ENCODE results near the gene LYL1. TPM values are rescaled to one million over a fixed set of nuclear protein-coding genes. Genes with fewer than 3 reads are reported as not detected.

The LYL1 gene
- total and polyA plus RNA-seq, 2 donors (not counting 1 experiment from before 2014, with no cell fraction given): 112 to 125 TPM

DNA sequence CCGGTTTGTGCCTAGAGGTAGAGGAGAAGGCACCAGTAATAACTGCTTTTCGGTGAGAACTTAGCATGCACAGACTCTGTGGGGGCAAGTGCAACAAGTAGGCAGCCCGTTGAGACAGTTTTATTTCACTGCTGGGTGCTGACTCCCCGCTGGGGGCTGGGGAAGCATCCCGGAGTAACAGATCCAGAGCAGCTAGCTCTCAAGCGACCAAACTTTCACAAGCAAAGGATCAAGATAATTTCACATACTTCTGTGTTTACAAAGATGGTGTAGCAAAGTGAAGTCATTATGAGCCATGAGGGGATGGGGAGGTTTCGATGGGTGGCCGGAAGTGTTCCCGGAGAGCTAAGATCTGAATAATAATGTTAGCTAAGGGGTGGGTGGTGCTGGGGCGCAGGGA is 18.2 kb upstream of the LYL1 start:
- intact Hi-C loops (cut with micrococcal nuclease): no loop called here
- Mint-ChIP-seq H3K4me1 (peaks cover 48% of the 10 kb centered on the region), H3K4me3 (peak overlapping the region; percentile 41), H3K9me3 (ENCODE audit: insufficient read depth) (no peaks in the 10 kb centered on the region), H3K27ac (no peak overlapping the region), H3K27me3 (no peaks in the 10 kb centered on the region)
- Histone ChIP-seq H3K4me2 (replicated peaks; ENCODE audit: low read depth, low read length, poor library complexity, severe bottlenecking) (no peak overlapping the region), H3K9ac (ENCODE audit: low read length) (no peak overlapping the region), H3K27me3 (replicated peaks in 1 of 4; ENCODE audit: control extremely low read depth in 1 of 4, control insufficient read depth in 3 of 4, insufficient read depth in 4 of 4, low read length in 3 of 4) (no peaks in the 10 kb centered on the region), H3K4me3 (ENCODE audit: control extremely low read depth in 1 of 5, extremely low read depth in 1 of 5, insufficient read depth in 1 of 5, low read depth in 2 of 5, low read length in 4 of 5) (no peak overlapping the region), H3K27ac (ENCODE audit: low read length in 2 of 2) (no peak overlapping the region), H3K9me3 (ENCODE audit: control extremely low read depth in 1 of 3, control insufficient read depth in 2 of 3, insufficient read depth in 1 of 3, low read length in 2 of 3) (peaks cover 0 to 4% (median 0%) of the 10 kb centered on the region in 3 donors), H3K4me1 (ENCODE audit: control insufficient read depth in 2 of 2, insufficient read depth in 2 of 2, low read length in 2 of 2) (peaks cover 21 to 40% of the 10 kb centered on the region in 2 donors), H2AFZ (ENCODE audit: insufficient read depth, low read depth, low read length, poor library complexity, severe bottlenecking) (no peak overlapping the region), H4K20me1 (ENCODE audit: control insufficient read depth, insufficient read depth, low read length, poor library complexity, severe bottlenecking) (peaks cover 31% of the 10 kb centered on the region), H3K79me2 (ENCODE audit: control insufficient read depth, insufficient read depth, low read length) (peaks cover 72% of the 10 kb centered on the region), H3K36me3 (replicated peaks in 1 of 2; ENCODE audit: control extremely low read depth in 1 of 2, control insufficient read depth in 1 of 2, extremely low read depth in 1 of 2, insufficient read depth in 2 of 2, low read length in 1 of 2) (no peaks in the 10 kb centered on the region)
- TF ChIP-seq CTCF (IDR thresholded peaks at IDR 0.05) (no peak), EZH2 (IDR thresholded peaks at IDR 0.05; ENCODE audit: borderline replicate concordance, insufficient read depth, low read depth, low read length, poor library complexity, severe bottlenecking) (no peak)
- 91% methylated on average over 8 of the region's 10 CpGs for WGBS (ENCODE audit: insufficient coverage)
- POLR2A ChIA-PET: no interaction called here
- DNase-seq (no peak), ATAC-seq (ENCODE audit: low read depth) (no peak)
- CTCF ChIA-PET: interaction anchor here (0.7 to 1.3 kb wide), 3 partner anchors 12 to 89 kb away, joined by 3 read pairs; no protein-coding TSS in a partner anchor

- intact Hi-C loops (cut with micrococcal nuclease): no loop called here
- no peak overlapping the region for H3K4me3 ChIP-seq (ENCODE audit: control extremely low read depth in 1 of 5, extremely low read depth in 1 of 5, insufficient read depth in 1 of 5, low read depth in 2 of 5, low read length in 4 of 5)
- CTCF ChIA-PET: interaction anchor here (0.6 to 1.3 kb wide), 3 partner anchors 13 to 28 kb away, joined by 3 read pairs; no protein-coding TSS in a partner anchor
- peak overlapping the region; percentile 97 for H3K4me2 ChIP-seq (replicated peaks; ENCODE audit: low read depth, low read length, poor library complexity, severe bottlenecking)
- no peak overlapping the region for H3K9ac ChIP-seq (ENCODE audit: low read length)
- peaks cover 0 to under 1% of the 10 kb centered on the region in 2 experiments for H3K36me3 ChIP-seq (replicated peaks in 1 of 2; ENCODE audit: control extremely low read depth in 1 of 2, control insufficient read depth in 1 of 2, extremely low read depth in 1 of 2, insufficient read depth in 2 of 2, low read length in 1 of 2)
- Mint-ChIP-seq H3K4me1 (peaks cover 54% of the 10 kb centered on the region), H3K9me3 (ENCODE audit: insufficient read depth) (no peaks in the 10 kb centered on the region), H3K27ac (peak overlapping the region; percentile 72), H3K4me3 (peak overlapping the region; percentile 80), H3K27me3 (no peaks in the 10 kb centered on the region)
- POLR2A ChIA-PET: no interaction called here
- peaks cover 0 to 4% (median 0%) of the 10 kb centered on the region in 3 donors for H3K9me3 ChIP-seq (ENCODE audit: control extremely low read depth in 1 of 3, control insufficient read depth in 2 of 3, insufficient read depth in 1 of 3, low read length in 2 of 3)
- TF ChIP-seq CTCF (IDR thresholded peaks at IDR 0.05) (no peak), EZH2 (IDR thresholded peaks at IDR 0.05; ENCODE audit: borderline replicate concordance, insufficient read depth, low read depth, low read length, poor library complexity, severe bottlenecking) (no peak)
- H3K27me3 ChIP-seq (replicated peaks in 1 of 4; ENCODE audit: control extremely low read depth in 1 of 4, control insufficient read depth in 3 of 4, insufficient read depth in 4 of 4, low read length in 3 of 4): no peaks in the 10 kb centered on the region
- peaks cover 26 to 46% of the 10 kb centered on the region in 2 donors for H3K4me1 ChIP-seq (ENCODE audit: control insufficient read depth in 2 of 2, insufficient read depth in 2 of 2, low read length in 2 of 2)
- H3K79me2 ChIP-seq (ENCODE audit: control insufficient read depth, insufficient read depth, low read length): peaks cover 76% of the 10 kb centered on the region
- DNase-seq (no peak), ATAC-seq (ENCODE audit: low read depth) (no peak)
- peaks cover 38% of the 10 kb centered on the region for H4K20me1 ChIP-seq (ENCODE audit: control insufficient read depth, insufficient read depth, low read length, poor library complexity, severe bottlenecking)
- no peak overlapping the region for H2AFZ ChIP-seq (ENCODE audit: insufficient read depth, low read depth, low read length, poor library complexity, severe bottlenecking)
- WGBS (ENCODE audit: insufficient coverage): 92% methylated on average over 7 of the region's 9 CpGs
- no peak overlapping the region for H3K27ac ChIP-seq (ENCODE audit: low read length in 2 of 2)
Measured at GRCh38 chr19:13120031-13120430, 17.4 kb upstream of the LYL1 start.
